IMR-90 (cell line): ENCODE results near the gene KCNAB2. TPM values are rescaled to one million over a fixed set of nuclear protein-coding genes. Genes with fewer than 3 reads are reported as not detected.

Source experiments
- ATAC-seq: fragments of 200-7000 bp; cut with Tn5 transposase; 2 replicates; pipeline ENCODE4 v1.9.1; 2020; ENCODE audit warnings: low read depth, mild to moderate bottlenecking, moderate library complexity
- BruUV-seq: library from RNA; stranded (reverse); fragments of 400-500 nt; replicated peaks from 2 replicates; lab custom pipeline; 2021; lab: Mats Ljungman, UMichigan
- CTCF ChIA-PET: fragments of 300-600 bp; formaldehyde crosslinking; extraction: SDS; loops from one replicate; lab custom pipeline; 2021; ENCODE audit warnings: antibody characterized with exemption; lab: Yijun Ruan, JAX
- POLR2A ChIA-PET: fragments of 300-600 bp; sonication (Branson Sonifier 250); formaldehyde crosslinking; loops from one replicate; lab custom pipeline; 2022; ENCODE audit warnings: antibody characterized with exemption; ENCODE audit not compliant: unreplicated experiment; lab: Charles Lee
- DNase-seq: peaks from one replicate; pipeline ENCODE4 v3.0.0; 2013
- H2AFZ ChIP-seq: replicated peaks from 2 replicates; pipeline ENCODE3; 2013; ENCODE audit warnings: low read length, mild to moderate bottlenecking; ENCODE audit not compliant: poor library complexity
- H2AK5ac ChIP-seq: 2 replicates; pipeline ENCODE4 v1.6.1; 2013; ENCODE audit warnings: low read depth, low read length, inconsistent platforms
- H2AK9ac ChIP-seq: replicated peaks from 2 replicates; pipeline ENCODE3; 2013; ENCODE audit warnings: mild to moderate bottlenecking, low read depth, low read length, moderate library complexity; ENCODE audit not compliant: poor library complexity
- H2BK120ac ChIP-seq: 2 replicates; pipeline ENCODE4 v1.6.1; 2013; ENCODE audit warnings: low read depth, low read length, inconsistent platforms
- H2BK15ac ChIP-seq: 3 replicates; pipeline ENCODE4 v1.6.1; 2013; ENCODE audit warnings: low read depth, low read length, inconsistent platforms
- H2BK20ac ChIP-seq: 2 replicates; pipeline ENCODE4 v1.6.1; 2013; ENCODE audit warnings: low read depth, mild to moderate bottlenecking, inconsistent platforms, low read length, moderate library complexity
- H2BK5ac ChIP-seq: 2 replicates; pipeline ENCODE4 v1.6.1; 2013; ENCODE audit warnings: mild to moderate bottlenecking, low read depth, low read length, inconsistent platforms; ENCODE audit not compliant: poor library complexity, severe bottlenecking
- H3K14ac ChIP-seq: replicated peaks from 2 replicates; pipeline ENCODE4 v1.6.1; 2013; ENCODE audit warnings: low read depth, low read length, inconsistent platforms
- H3K18ac ChIP-seq: 2 replicates; pipeline ENCODE4 v1.6.1; 2013; ENCODE audit warnings: low read depth, low read length, control low read depth
- H3K23ac ChIP-seq: 2 replicates; pipeline ENCODE4 v1.6.1; 2013; ENCODE audit warnings: low read depth, low read length, inconsistent platforms
- H3K27ac ChIP-seq: 2 replicates; pipeline ENCODE4 v1.5.1; 2013; ENCODE audit warnings: mild to moderate bottlenecking, control low read depth, low read length; ENCODE audit not compliant: insufficient read depth
- H3K27me3 ChIP-seq: 2 replicates; pipeline ENCODE4 v1.6.1; 2013; ENCODE audit warnings: low read length; ENCODE audit not compliant: control insufficient read depth, insufficient read depth
- H3K36me3 ChIP-seq: 2 replicates; pipeline ENCODE4 v1.6.1; 2013; ENCODE audit warnings: low read length, mixed read lengths; ENCODE audit not compliant: control insufficient read depth, insufficient read depth
- H3K4ac ChIP-seq: 2 replicates; pipeline ENCODE4 v1.6.1; 2013; ENCODE audit warnings: low read depth, low read length, inconsistent platforms
- H3K4me1 ChIP-seq: 2 replicates; pipeline ENCODE4 v1.6.1; 2013; ENCODE audit warnings: low read length, mixed read lengths; ENCODE audit not compliant: control insufficient read depth, insufficient read depth
- H3K4me2 ChIP-seq: 2 replicates; pipeline ENCODE4 v1.6.1; 2013; ENCODE audit warnings: low read depth, mild to moderate bottlenecking, control low read depth, low read length, moderate library complexity
- H3K4me3 ChIP-seq: 2 replicates; pipeline ENCODE4 v1.5.1; 2013; ENCODE audit warnings: low read depth, mild to moderate bottlenecking, control low read depth, low read length, moderate library complexity; ENCODE audit not compliant: insufficient read depth
- H3K56ac ChIP-seq: 2 replicates; pipeline ENCODE4 v1.6.1; 2013; ENCODE audit warnings: low read length, inconsistent platforms; ENCODE audit not compliant: insufficient read depth; ENCODE audit errors: extremely low read depth
- H3K79me1 ChIP-seq, 2 experiments: 2 replicates each; pipeline ENCODE4 v1.6.1; 2013; ENCODE audit warnings: low read length in 2 of 2, inconsistent platforms in 1 of 2, low read depth in 1 of 2
- H3K9ac ChIP-seq: 2 replicates; pipeline ENCODE4 v1.6.1; 2013; ENCODE audit warnings: low read depth, low read length, control low read depth
- H3K9me1 ChIP-seq: 2 replicates; pipeline ENCODE4 v1.6.1; 2013; ENCODE audit warnings: low read length, inconsistent platforms; ENCODE audit not compliant: insufficient read depth
- H3K9me3 ChIP-seq: 2 replicates; pipeline ENCODE4 v1.6.1; 2013; ENCODE audit warnings: low read length; ENCODE audit not compliant: control insufficient read depth, insufficient read depth
- H4K20me1 ChIP-seq: 2 replicates; pipeline ENCODE4 v1.6.1; 2013; ENCODE audit warnings: low read length, inconsistent platforms; ENCODE audit not compliant: insufficient read depth
- H4K5ac ChIP-seq: 2 replicates; pipeline ENCODE4 v1.6.1; 2013; ENCODE audit warnings: mild to moderate bottlenecking, low read depth, low read length, control low read depth
- H4K8ac ChIP-seq, 2 experiments: 2 replicates each; pipeline ENCODE4 v1.6.1; 2013; ENCODE audit warnings: low read depth in 2 of 2, low read length in 2 of 2, control low read depth in 1 of 2, inconsistent platforms in 1 of 2
- H4K91ac ChIP-seq: 2 replicates; pipeline ENCODE4 v1.6.1; 2013; ENCODE audit warnings: low read depth, low read length, inconsistent platforms; ENCODE audit not compliant: insufficient read depth
- NFE2L2 ChIP-seq: fragments of 150-350 bp; IDR thresholded peaks from 2 replicates; pipeline ENCODE4 v1.6.1; 2016; ENCODE audit warnings: low read depth, mild to moderate bottlenecking, low read length
- WGBS, 2 experiments: methylation state at CpG; one replicate each; pipeline versions ENCODE4 v1.1.5 to v1.1.7; 2013; ENCODE audit warnings: missing lambda C conversion rate in 2 of 2; ENCODE audit not compliant: insufficient read length in 1 of 2; ENCODE audit errors: extremely low coverage in 2 of 2; 5-methylcytosine and 5-hydroxymethylcytosine counted together
- dilution Hi-C: fragments of 300-500 bp; cut with HindIII; formaldehyde crosslinking; loops from one replicate; pipeline ENCODE4 v1.14.3; 2018; ENCODE audit warnings: low sequenced_read_pairs; ENCODE audit not compliant: unreplicated experiment
- in situ Hi-C: fragments of 300-500 bp; cut with MboI; formaldehyde crosslinking; loops from 3 replicates; pipeline ENCODE4 v1.14.3; 2019; ENCODE audit warnings: low sequenced_read_pairs, inconsistent platforms, mixed read lengths
- intact Hi-C: fragments of 100-400 bp; cut with micrococcal nuclease; formaldehyde crosslinking; loops from 2 replicates; pipeline ENCODE4 v1.10.0; 2022
- polyA plus RNA-seq, 3 experiments: library from polyadenylated mRNA; depleted of rRNA; stranded (reverse); fragments of >200 nt; gene quantifications; 2 replicates each; pipeline ENCODE4 v1.2.3, GENCODE V29; 2012; ENCODE audit warnings: low replicate concordance in 1 of 3
- total RNA-seq: library from RNA; depleted of rRNA; stranded (reverse); fragments of >200 nt; gene quantifications from 2 replicates; pipeline ENCODE4 v1.2.3, GENCODE V29; 2012

The KCNAB2 gene
- total and polyA plus RNA-seq, 2 of the 4 experiments (the other 2 are of a cell fraction) = 1.3 to 4.2 TPM

DNA sequence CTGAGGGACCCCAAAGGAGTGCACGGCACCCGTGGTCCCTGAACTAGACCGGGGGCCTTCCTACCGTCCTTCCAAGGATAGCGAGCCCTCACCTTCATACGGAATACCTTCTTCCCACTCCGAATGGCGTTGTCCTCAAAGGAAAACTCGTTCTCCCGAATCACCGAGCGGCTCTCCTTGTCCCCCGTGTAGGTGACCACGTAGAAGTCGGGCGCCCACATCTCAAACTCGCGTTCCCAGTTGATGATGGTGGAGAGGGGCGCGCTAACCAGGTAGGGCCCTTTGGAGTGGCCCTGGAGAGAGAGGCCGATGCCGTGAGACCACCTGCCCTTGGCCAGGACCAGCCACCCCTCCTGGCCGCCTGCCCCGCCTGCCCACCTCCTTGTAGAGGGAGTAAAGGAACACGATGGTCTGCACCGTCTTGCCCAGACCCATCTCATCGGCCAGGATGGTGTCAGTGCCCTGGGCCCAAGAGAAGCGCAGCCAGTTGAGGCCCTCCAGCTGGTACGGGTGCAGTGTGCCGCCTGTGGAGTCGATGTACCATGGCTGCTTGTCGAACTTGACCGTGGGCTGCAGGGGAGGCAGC lies 96.4 kb downstream of the KCNAB2 start:
- no peak overlapping the region for H4K91ac ChIP-seq

More for the DNA sequence above, 96.4 kb downstream of the KCNAB2 start:
- H4K20me1 ChIP-seq = no peaks in the 10 kb centered on the region
- 83% methylated on average over 7 of the region's 33 CpGs; no CpG with 5 or more reads in 1 of the 2 experiments for WGBS, 2 experiments
- H2BK20ac ChIP-seq = no peak overlapping the region
- no peaks in the 10 kb centered on the region for H3K9me3 ChIP-seq
- no peak overlapping the region for H2BK5ac ChIP-seq
- DNase-seq (no peak), ATAC-seq (no peak)
- no TSS peak for BruUV-seq
- H3K27me3 ChIP-seq = peaks cover 35% of the 10 kb centered on the region
- intact Hi-C loops = no loop called here
- no peaks in the 10 kb centered on the region for H3K36me3 ChIP-seq
- no peak for TF ChIP-seq NFE2L2
- ChIA-PET POLR2A (no interaction called here), CTCF (no interaction called here)
- no peaks in the 10 kb centered on the region for H3K4me1 ChIP-seq
- H3K18ac ChIP-seq = no peak overlapping the region
- no peak overlapping the region for H2AFZ ChIP-seq
- H4K8ac ChIP-seq = no peak overlapping the region
- H3K14ac ChIP-seq = no peak overlapping the region
- H2AK9ac ChIP-seq = no peak overlapping the region
- no peak overlapping the region for H2BK120ac ChIP-seq
- no peaks in the 10 kb centered on the region for H3K9me1 ChIP-seq
- H3K9ac ChIP-seq = no peak overlapping the region
- dilution Hi-C loops = no loop called here
- in situ Hi-C loops = no loop called here
- H3K23ac ChIP-seq = no peak overlapping the region
- no peak overlapping the region for H4K5ac ChIP-seq
- H3K4me2 ChIP-seq = no peak overlapping the region
- H3K56ac ChIP-seq = no peak overlapping the region
- no peak overlapping the region for H3K4me3 ChIP-seq
- no peak overlapping the region for H3K27ac ChIP-seq
- H2AK5ac ChIP-seq = no peak overlapping the region
- no peak overlapping the region for H2BK15ac ChIP-seq
- H3K4ac ChIP-seq = no peak overlapping the region
- no peaks in the 10 kb centered on the region for H3K79me1 ChIP-seq
